HEK293 (cell line): ENCODE data around the gene LRRC34.

ENCODE experiments used
- BCL6B ChIP-seq: fragments of 450-650 bp; formaldehyde crosslinking; IDR thresholded peaks from 2 replicates; pipeline ENCODE4 v1.5.1; 2017; ENCODE audit warnings: missing biosample characterization, missing genetic modification characterization
- HOXA7 ChIP-seq: sonication (generic); formaldehyde crosslinking; IDR thresholded peaks from 2 replicates; pipeline ENCODE4 v1.8.1; 2022; ENCODE audit warnings: missing genetic modification reagents, borderline replicate concordance
- IKZF3 ChIP-seq: fragments of 450-650 bp; IDR thresholded peaks from 2 replicates; pipeline ENCODE4 v1.5.0; 2018; ENCODE audit warnings: missing biosample characterization, mild to moderate bottlenecking, missing genetic modification characterization, moderate library complexity
- KLF10 ChIP-seq: fragments of 450-650 bp; IDR thresholded peaks from 2 replicates; pipeline ENCODE4 v1.5.1; 2018; ENCODE audit warnings: missing biosample characterization, mild to moderate bottlenecking, missing genetic modification characterization
- KLF7 ChIP-seq: fragments of 450-650 bp; formaldehyde crosslinking; IDR thresholded peaks from 2 replicates; pipeline ENCODE4 v1.5.1; 2016; ENCODE audit warnings: missing biosample characterization, missing genetic modification characterization, borderline replicate concordance
- PBX3 ChIP-seq: sonication (generic); formaldehyde crosslinking; IDR thresholded peaks from 2 replicates; pipeline ENCODE4 v1.8.1; 2022; ENCODE audit warnings: mild to moderate bottlenecking, moderate library complexity, missing genetic modification reagents
- PRDM6 ChIP-seq: fragments of 450-650 bp; formaldehyde crosslinking; IDR thresholded peaks from 2 replicates; pipeline ENCODE4 v1.5.1; 2017; ENCODE audit warnings: missing biosample characterization, missing genetic modification characterization
- SP7 ChIP-seq: fragments of 450-650 bp; formaldehyde crosslinking; IDR thresholded peaks from 2 replicates; pipeline ENCODE4 v1.5.1; 2016; ENCODE audit warnings: missing biosample characterization, missing genetic modification characterization
- TRIM28 ChIP-seq: IDR thresholded peaks from 2 replicates; pipeline ENCODE4 v1.6.1; 2011; ENCODE audit warnings: low read length, control low read depth, borderline replicate concordance
- ZBTB11 ChIP-seq: fragments of 450-650 bp; formaldehyde crosslinking; conservative IDR thresholded peaks from 2 replicates; pipeline ENCODE4 v1.5.1; 2016; ENCODE audit warnings: low read depth, missing biosample characterization, missing genetic modification characterization
- ZEB2 ChIP-seq: fragments of 450-650 bp; formaldehyde crosslinking; IDR thresholded peaks from 2 replicates; pipeline ENCODE4 v1.5.1; 2016; ENCODE audit warnings: missing biosample characterization, missing genetic modification characterization
- ZFHX2 ChIP-seq: fragments of 450-650 bp; formaldehyde crosslinking; conservative IDR thresholded peaks from 2 replicates; pipeline ENCODE4 v1.5.1; 2016; ENCODE audit warnings: missing biosample characterization, missing genetic modification characterization
- ZNF174 ChIP-seq: fragments of 450-650 bp; formaldehyde crosslinking; IDR thresholded peaks from 2 replicates; pipeline ENCODE4 v1.5.0; 2017; ENCODE audit warnings: missing biosample characterization, mild to moderate bottlenecking, missing genetic modification characterization
- ZNF324 ChIP-seq: fragments of 450-650 bp; formaldehyde crosslinking; IDR thresholded peaks from 2 replicates; pipeline ENCODE4 v1.5.1; 2016; ENCODE audit warnings: missing biosample characterization, missing genetic modification characterization
- ZNF362 ChIP-seq: fragments of 450-650 bp; formaldehyde crosslinking; IDR thresholded peaks from 2 replicates; pipeline ENCODE4 v1.5.1; 2016; ENCODE audit warnings: missing biosample characterization, missing genetic modification characterization
- ZNF426 ChIP-seq: fragments of 450-650 bp; formaldehyde crosslinking; IDR thresholded peaks from 2 replicates; pipeline ENCODE4 v1.5.1; 2017; ENCODE audit warnings: missing biosample characterization, missing genetic modification characterization, mild to moderate bottlenecking, inconsistent platforms, moderate library complexity
- ZNF48 ChIP-seq: fragments of 450-650 bp; formaldehyde crosslinking; IDR thresholded peaks from 2 replicates; pipeline ENCODE4 v1.5.1; 2016; ENCODE audit warnings: missing biosample characterization, missing genetic modification characterization
- ZNF510 ChIP-seq: fragments of 450-650 bp; formaldehyde crosslinking; IDR thresholded peaks from 2 replicates; pipeline ENCODE4 v1.5.1; 2018; ENCODE audit warnings: mild to moderate bottlenecking, missing genetic modification characterization, missing biosample characterization; ENCODE audit not compliant: insufficient replicate concordance
- ZNF521 ChIP-seq: fragments of 450-650 bp; formaldehyde crosslinking; IDR thresholded peaks from 2 replicates; pipeline ENCODE4 v1.5.1; 2017; ENCODE audit warnings: missing biosample characterization, mild to moderate bottlenecking, missing genetic modification characterization
- ZNF529 ChIP-seq: fragments of 450-650 bp; formaldehyde crosslinking; IDR thresholded peaks from 2 replicates; pipeline ENCODE4 v1.5.1; 2017; ENCODE audit warnings: missing genetic modification characterization, missing biosample characterization; ENCODE audit not compliant: insufficient replicate concordance
- ZNF558 ChIP-seq: fragments of 450-650 bp; formaldehyde crosslinking; IDR thresholded peaks from 2 replicates; pipeline ENCODE4 v1.5.1; 2016; ENCODE audit warnings: missing biosample characterization, missing genetic modification characterization
- TF ChIP-seq, protein P1 (sequence below): fragments of 450-650 bp; formaldehyde crosslinking; IDR thresholded peaks from 2 replicates; pipeline ENCODE4 v1.5.1; 2016; ENCODE audit warnings: missing biosample characterization, missing genetic modification characterization
- TF ChIP-seq, protein P2 (sequence below): fragments of 450-650 bp; formaldehyde crosslinking; IDR thresholded peaks from 2 replicates; pipeline ENCODE4 v1.5.1; 2016; ENCODE audit warnings: missing biosample characterization, missing genetic modification characterization
- TF ChIP-seq, protein P3 (sequence below): fragments of 450-650 bp; formaldehyde crosslinking; IDR thresholded peaks from 2 replicates; pipeline ENCODE4 v1.5.1; 2016; ENCODE audit warnings: missing biosample characterization, missing genetic modification characterization

LRRC34 gene

GRCh38 chr3:169771497-169772304 lies 41.0 kb downstream of the LRRC34 start (continued):
- TF ChIP-seq ZBTB11 (tag by site-specific recombination) (0 out of 2 replicates have a peak, but pooled peaks have one; percentile 12), TRIM28 (peak; percentile 56; the same call in 1 of the 2 replicates), SP7 (tag by site-specific recombination) (no peak), ZNF521 (tag by site-specific recombination) (no peak), ZNF558 (tag by site-specific recombination) (no peak; the same call in 1 of the 2 replicates), PBX3 (CRISPR knock-in tag) (no peak), ZNF510 (no peak), KLF7 (tag by site-specific recombination) (no peak), ZNF324 (tag by site-specific recombination) (no peak), PRDM6 (tag by site-specific recombination) (peak; percentile 88), HOXA7 (CRISPR knock-in tag) (no peak), ZNF426 (tag by site-specific recombination) (no peak), ZFHX2 (tag by site-specific recombination) (no peak), BCL6B (tag by site-specific recombination) (no peak), ZNF174 (no peak), ZEB2 (tag by site-specific recombination) (peak; percentile 90), ZNF48 (tag by site-specific recombination) (no peak), KLF10 (tag by site-specific recombination) (no peak; the same call in 1 of the 2 replicates), IKZF3 (tag by site-specific recombination) (0 out of 2 replicates have a peak, but pooled peaks have one; percentile 29), ZNF529 (tag by site-specific recombination) (no peak), ZNF362 (tag by site-specific recombination) (peak; percentile 97)
- TF ChIP-seq, protein P1, sequence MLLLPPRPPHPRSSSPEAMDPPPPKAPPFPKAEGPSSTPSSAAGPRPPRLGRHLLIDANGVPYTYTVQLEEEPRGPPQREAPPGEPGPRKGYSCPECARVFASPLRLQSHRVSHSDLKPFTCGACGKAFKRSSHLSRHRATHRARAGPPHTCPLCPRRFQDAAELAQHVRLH (tag by site-specific recombination): no peak
- TF ChIP-seq, protein P2, sequence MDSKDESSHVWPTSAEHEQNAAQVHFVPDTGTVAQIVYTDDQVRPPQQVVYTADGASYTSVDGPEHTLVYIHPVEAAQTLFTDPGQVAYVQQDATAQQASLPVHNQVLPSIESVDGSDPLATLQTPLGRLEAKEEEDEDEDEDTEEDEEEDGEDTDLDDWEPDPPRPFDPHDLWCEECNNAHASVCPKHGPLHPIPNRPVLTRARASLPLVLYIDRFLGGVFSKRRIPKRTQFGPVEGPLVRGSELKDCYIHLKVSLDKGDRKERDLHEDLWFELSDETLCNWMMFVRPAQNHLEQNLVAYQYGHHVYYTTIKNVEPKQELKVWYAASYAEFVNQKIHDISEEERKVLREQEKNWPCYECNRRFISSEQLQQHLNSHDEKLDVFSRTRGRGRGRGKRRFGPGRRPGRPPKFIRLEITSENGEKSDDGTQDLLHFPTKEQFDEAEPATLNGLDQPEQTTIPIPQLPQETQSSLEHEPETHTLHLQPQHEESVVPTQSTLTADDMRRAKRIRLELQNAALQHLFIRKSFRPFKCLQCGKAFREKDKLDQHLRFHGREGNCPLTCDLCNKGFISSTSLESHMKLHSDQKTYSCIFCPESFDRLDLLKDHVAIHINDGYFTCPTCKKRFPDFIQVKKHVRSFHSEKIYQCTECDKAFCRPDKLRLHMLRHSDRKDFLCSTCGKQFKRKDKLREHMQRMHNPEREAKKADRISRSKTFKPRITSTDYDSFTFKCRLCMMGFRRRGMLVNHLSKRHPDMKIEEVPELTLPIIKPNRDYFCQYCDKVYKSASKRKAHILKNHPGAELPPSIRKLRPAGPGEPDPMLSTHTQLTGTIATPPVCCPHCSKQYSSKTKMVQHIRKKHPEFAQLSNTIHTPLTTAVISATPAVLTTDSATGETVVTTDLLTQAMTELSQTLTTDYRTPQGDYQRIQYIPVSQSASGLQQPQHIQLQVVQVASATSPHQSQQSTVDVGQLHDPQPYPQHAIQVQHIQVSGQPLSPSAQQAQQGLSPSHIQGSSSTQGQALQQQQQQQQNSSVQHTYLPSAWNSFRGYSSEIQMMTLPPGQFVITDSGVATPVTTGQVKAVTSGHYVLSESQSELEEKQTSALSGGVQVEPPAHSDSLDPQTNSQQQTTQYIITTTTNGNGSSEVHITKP (tag by site-specific recombination): 0 out of 2 replicates have a peak, but pooled peaks have one; percentile 30
- TF ChIP-seq, protein P3, sequence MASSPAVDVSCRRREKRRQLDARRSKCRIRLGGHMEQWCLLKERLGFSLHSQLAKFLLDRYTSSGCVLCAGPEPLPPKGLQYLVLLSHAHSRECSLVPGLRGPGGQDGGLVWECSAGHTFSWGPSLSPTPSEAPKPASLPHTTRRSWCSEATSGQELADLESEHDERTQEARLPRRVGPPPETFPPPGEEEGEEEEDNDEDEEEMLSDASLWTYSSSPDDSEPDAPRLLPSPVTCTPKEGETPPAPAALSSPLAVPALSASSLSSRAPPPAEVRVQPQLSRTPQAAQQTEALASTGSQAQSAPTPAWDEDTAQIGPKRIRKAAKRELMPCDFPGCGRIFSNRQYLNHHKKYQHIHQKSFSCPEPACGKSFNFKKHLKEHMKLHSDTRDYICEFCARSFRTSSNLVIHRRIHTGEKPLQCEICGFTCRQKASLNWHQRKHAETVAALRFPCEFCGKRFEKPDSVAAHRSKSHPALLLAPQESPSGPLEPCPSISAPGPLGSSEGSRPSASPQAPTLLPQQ (tag by site-specific recombination): no peak
